IMR-90 (cell line): ENCODE results near the gene FTO. TPM values are rescaled to one million over a fixed set of nuclear protein-coding genes. Genes with fewer than 3 reads are reported as not detected.

ENCODE experiments used
- ATAC-seq: fragments of 200-7000 bp; cut with Tn5 transposase; 2 replicates; pipeline ENCODE4 v1.9.1; 2020; ENCODE audit warnings: low read depth, mild to moderate bottlenecking, moderate library complexity
- BruUV-seq: library from RNA; stranded (reverse); fragments of 400-500 nt; replicated peaks from 2 replicates; lab custom pipeline; 2021; lab: Mats Ljungman, UMichigan
- CTCF ChIA-PET: fragments of 300-600 bp; formaldehyde crosslinking; extraction: SDS; loops from one replicate; lab custom pipeline; 2021; ENCODE audit warnings: antibody characterized with exemption; lab: Yijun Ruan, JAX
- POLR2A ChIA-PET: fragments of 300-600 bp; sonication (Branson Sonifier 250); formaldehyde crosslinking; loops from one replicate; lab custom pipeline; 2022; ENCODE audit warnings: antibody characterized with exemption; ENCODE audit not compliant: unreplicated experiment; lab: Charles Lee
- DNase-seq: peaks from one replicate; pipeline ENCODE4 v3.0.0; 2013
- H2AFZ ChIP-seq: replicated peaks from 2 replicates; pipeline ENCODE3; 2013; ENCODE audit warnings: low read length, mild to moderate bottlenecking; ENCODE audit not compliant: poor library complexity
- H2AK5ac ChIP-seq: 2 replicates; pipeline ENCODE4 v1.6.1; 2013; ENCODE audit warnings: low read depth, low read length, inconsistent platforms
- H2AK9ac ChIP-seq: replicated peaks from 2 replicates; pipeline ENCODE3; 2013; ENCODE audit warnings: mild to moderate bottlenecking, low read depth, low read length, moderate library complexity; ENCODE audit not compliant: poor library complexity
- H2BK120ac ChIP-seq: 2 replicates; pipeline ENCODE4 v1.6.1; 2013; ENCODE audit warnings: low read depth, low read length, inconsistent platforms
- H2BK15ac ChIP-seq: 3 replicates; pipeline ENCODE4 v1.6.1; 2013; ENCODE audit warnings: low read depth, low read length, inconsistent platforms
- H2BK20ac ChIP-seq: 2 replicates; pipeline ENCODE4 v1.6.1; 2013; ENCODE audit warnings: low read depth, mild to moderate bottlenecking, inconsistent platforms, low read length, moderate library complexity
- H2BK5ac ChIP-seq: 2 replicates; pipeline ENCODE4 v1.6.1; 2013; ENCODE audit warnings: mild to moderate bottlenecking, low read depth, low read length, inconsistent platforms; ENCODE audit not compliant: poor library complexity, severe bottlenecking
- H3K14ac ChIP-seq: replicated peaks from 2 replicates; pipeline ENCODE4 v1.6.1; 2013; ENCODE audit warnings: low read depth, low read length, inconsistent platforms
- H3K18ac ChIP-seq: 2 replicates; pipeline ENCODE4 v1.6.1; 2013; ENCODE audit warnings: low read depth, low read length, control low read depth
- H3K23ac ChIP-seq: 2 replicates; pipeline ENCODE4 v1.6.1; 2013; ENCODE audit warnings: low read depth, low read length, inconsistent platforms
- H3K27ac ChIP-seq: 2 replicates; pipeline ENCODE4 v1.5.1; 2013; ENCODE audit warnings: mild to moderate bottlenecking, control low read depth, low read length; ENCODE audit not compliant: insufficient read depth
- H3K27me3 ChIP-seq: 2 replicates; pipeline ENCODE4 v1.6.1; 2013; ENCODE audit warnings: low read length; ENCODE audit not compliant: control insufficient read depth, insufficient read depth
- H3K36me3 ChIP-seq: 2 replicates; pipeline ENCODE4 v1.6.1; 2013; ENCODE audit warnings: low read length, mixed read lengths; ENCODE audit not compliant: control insufficient read depth, insufficient read depth
- H3K4ac ChIP-seq: 2 replicates; pipeline ENCODE4 v1.6.1; 2013; ENCODE audit warnings: low read depth, low read length, inconsistent platforms
- H3K4me1 ChIP-seq: 2 replicates; pipeline ENCODE4 v1.6.1; 2013; ENCODE audit warnings: low read length, mixed read lengths; ENCODE audit not compliant: control insufficient read depth, insufficient read depth
- H3K4me2 ChIP-seq: 2 replicates; pipeline ENCODE4 v1.6.1; 2013; ENCODE audit warnings: low read depth, mild to moderate bottlenecking, control low read depth, low read length, moderate library complexity
- H3K4me3 ChIP-seq: 2 replicates; pipeline ENCODE4 v1.5.1; 2013; ENCODE audit warnings: low read depth, mild to moderate bottlenecking, control low read depth, low read length, moderate library complexity; ENCODE audit not compliant: insufficient read depth
- H3K56ac ChIP-seq: 2 replicates; pipeline ENCODE4 v1.6.1; 2013; ENCODE audit warnings: low read length, inconsistent platforms; ENCODE audit not compliant: insufficient read depth; ENCODE audit errors: extremely low read depth
- H3K79me1 ChIP-seq, 2 experiments: 2 replicates each; pipeline ENCODE4 v1.6.1; 2013; ENCODE audit warnings: low read length in 2 of 2, inconsistent platforms in 1 of 2, low read depth in 1 of 2
- H3K9ac ChIP-seq: 2 replicates; pipeline ENCODE4 v1.6.1; 2013; ENCODE audit warnings: low read depth, low read length, control low read depth
- H3K9me1 ChIP-seq: 2 replicates; pipeline ENCODE4 v1.6.1; 2013; ENCODE audit warnings: low read length, inconsistent platforms; ENCODE audit not compliant: insufficient read depth
- H3K9me3 ChIP-seq: 2 replicates; pipeline ENCODE4 v1.6.1; 2013; ENCODE audit warnings: low read length; ENCODE audit not compliant: control insufficient read depth, insufficient read depth
- H4K20me1 ChIP-seq: 2 replicates; pipeline ENCODE4 v1.6.1; 2013; ENCODE audit warnings: low read length, inconsistent platforms; ENCODE audit not compliant: insufficient read depth
- H4K5ac ChIP-seq: 2 replicates; pipeline ENCODE4 v1.6.1; 2013; ENCODE audit warnings: mild to moderate bottlenecking, low read depth, low read length, control low read depth
- H4K8ac ChIP-seq, 2 experiments: 2 replicates each; pipeline ENCODE4 v1.6.1; 2013; ENCODE audit warnings: low read depth in 2 of 2, low read length in 2 of 2, control low read depth in 1 of 2, inconsistent platforms in 1 of 2
- H4K91ac ChIP-seq: 2 replicates; pipeline ENCODE4 v1.6.1; 2013; ENCODE audit warnings: low read depth, low read length, inconsistent platforms; ENCODE audit not compliant: insufficient read depth
- CEBPB ChIP-seq: IDR thresholded peaks from 2 replicates; pipeline ENCODE4 v1.6.1; 2012; ENCODE audit warnings: low read depth, low read length, improper control_type of control experiment
- FOS ChIP-seq: fragments of 150-350 bp; IDR thresholded peaks from 2 replicates; pipeline ENCODE4 v1.6.1; 2016; ENCODE audit warnings: low read depth, low read length
- NFE2L2 ChIP-seq: fragments of 150-350 bp; IDR thresholded peaks from 2 replicates; pipeline ENCODE4 v1.6.1; 2016; ENCODE audit warnings: low read depth, mild to moderate bottlenecking, low read length
- POLR2A ChIP-seq: IDR thresholded peaks from 2 replicates; pipeline ENCODE4 v1.6.1; 2012; ENCODE audit warnings: mild to moderate bottlenecking, low read depth, low read length
- RCOR1 ChIP-seq: IDR thresholded peaks from 2 replicates; pipeline ENCODE4 v1.6.1; 2012; ENCODE audit warnings: mild to moderate bottlenecking, low read length, improper control_type of control experiment; ENCODE audit not compliant: insufficient replicate concordance
- SMC3 ChIP-seq: fragments of 150-350 bp; IDR thresholded peaks from 2 replicates; pipeline ENCODE4 v1.6.1; 2016; ENCODE audit warnings: low read depth, mild to moderate bottlenecking, antibody characterized with exemption, low read length, moderate library complexity
- WGBS, 2 experiments: methylation state at CpG; one replicate each; pipeline versions ENCODE4 v1.1.5 to v1.1.7; 2013; ENCODE audit warnings: missing lambda C conversion rate in 2 of 2; ENCODE audit not compliant: insufficient read length in 1 of 2; ENCODE audit errors: extremely low coverage in 2 of 2; 5-methylcytosine and 5-hydroxymethylcytosine counted together
- dilution Hi-C: fragments of 300-500 bp; cut with HindIII; formaldehyde crosslinking; loops from one replicate; pipeline ENCODE4 v1.14.3; 2018; ENCODE audit warnings: low sequenced_read_pairs; ENCODE audit not compliant: unreplicated experiment
- in situ Hi-C: fragments of 300-500 bp; cut with MboI; formaldehyde crosslinking; loops from 3 replicates; pipeline ENCODE4 v1.14.3; 2019; ENCODE audit warnings: low sequenced_read_pairs, inconsistent platforms, mixed read lengths
- intact Hi-C: fragments of 100-400 bp; cut with micrococcal nuclease; formaldehyde crosslinking; loops from 2 replicates; pipeline ENCODE4 v1.10.0; 2022
- polyA plus RNA-seq, 3 experiments: library from polyadenylated mRNA; depleted of rRNA; stranded (reverse); fragments of >200 nt; gene quantifications; 2 replicates each; pipeline ENCODE4 v1.2.3, GENCODE V29; 2012; ENCODE audit warnings: low replicate concordance in 1 of 3
- total RNA-seq: library from RNA; depleted of rRNA; stranded (reverse); fragments of >200 nt; gene quantifications from 2 replicates; pipeline ENCODE4 v1.2.3, GENCODE V29; 2012

Gene FTO
- total and polyA plus RNA-seq, 2 of the 4 experiments (the other 2 are of a cell fraction): 70.3 to 132 TPM

GRCh38 chr16:53982631-53983042 lies 278.7 kb downstream of the FTO start:
- H4K20me1 ChIP-seq: no peaks in the 10 kb centered on the region
- H3K4me2 ChIP-seq: no peak overlapping the region
- ChIA-PET POLR2A (interaction anchor here (0.5 kb wide), 1 partner anchor 1517 kb away, joined by 3 read pairs; no protein-coding TSS in a partner anchor), CTCF (interaction anchor here (1.0 kb wide), 1 partner anchor 30 kb away, joined by 3 read pairs; no protein-coding TSS in a partner anchor)
- H3K18ac ChIP-seq: no peak overlapping the region
- no peaks in the 10 kb centered on the region; a peak in 2 of 4 replicates for H3K79me1 ChIP-seq
- no peak overlapping the region for H2BK120ac ChIP-seq
- H2AK9ac ChIP-seq: no peak overlapping the region
- H4K91ac ChIP-seq: no peak overlapping the region
- dilution Hi-C loops: no loop called here
- TF ChIP-seq RCOR1 (no peak), SMC3 (no peak), NFE2L2 (no peak), CEBPB (no peak), POLR2A (no peak), FOS (no peak)
- H4K5ac ChIP-seq: no peak overlapping the region
- ATAC-seq: no peak
- no peak overlapping the region for H3K4ac ChIP-seq
- no peak overlapping the region for H2BK20ac ChIP-seq
- H3K9ac ChIP-seq: no peak overlapping the region
- H3K36me3 ChIP-seq: no peaks in the 10 kb centered on the region
- no peak overlapping the region for H3K27ac ChIP-seq
- H3K14ac ChIP-seq: no peak overlapping the region
- H2BK15ac ChIP-seq: no peak overlapping the region
- H3K4me3 ChIP-seq: no peak overlapping the region
- no peaks in the 10 kb centered on the region for H3K9me3 ChIP-seq
- no peak for DNase-seq
- H3K9me1 ChIP-seq: no peaks in the 10 kb centered on the region; the same call in 1 of the 2 replicates
- no peak overlapping the region for H2AFZ ChIP-seq
- no peak overlapping the region for H3K23ac ChIP-seq
- WGBS, 2 experiments: no CpG with 5 or more reads among the region's 3 CpGs
- H2AK5ac ChIP-seq: no peak overlapping the region
- H3K27me3 ChIP-seq: no peaks in the 10 kb centered on the region
- H4K8ac ChIP-seq: no peak overlapping the region
- in situ Hi-C loops: no loop called here
- intact Hi-C loops: no loop called here
- no peak overlapping the region for H2BK5ac ChIP-seq
- H3K56ac ChIP-seq: no peak overlapping the region
- H3K4me1 ChIP-seq: peaks cover 10% of the 10 kb centered on the region
- no TSS peak for BruUV-seq
